Eye (tissue), 1 donor: ENCODE data around the gene WDR27.
"Not testable (repeated sequence)": the region's sequence is repeated elsewhere in the genome, so short reads cannot be mapped to it uniquely, and the experiment has no call there.

Source experiments
- DNase-seq: peaks from one replicate; pipeline ENCODE4 v3.0.0-alpha.2; 2015

The WDR27 gene

DNA sequence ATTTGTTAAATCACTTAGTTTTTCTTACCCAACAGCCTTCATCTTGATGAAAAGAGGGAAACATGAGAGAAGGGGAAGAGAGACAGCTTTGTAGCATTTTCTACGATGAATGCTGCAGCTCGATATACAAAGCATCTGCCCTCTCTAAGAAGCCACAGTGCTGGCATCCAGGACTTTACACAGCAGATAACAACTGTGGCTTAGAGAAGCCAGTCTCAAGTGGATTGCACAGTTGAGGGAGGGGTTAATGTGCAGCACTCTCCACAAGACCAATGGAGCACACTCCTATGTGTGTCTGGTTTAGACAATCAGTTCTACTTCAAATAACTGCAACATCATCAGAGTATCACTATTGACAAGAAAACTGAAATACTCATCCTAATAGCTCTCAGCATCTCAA is 5.9 kb upstream of the WDR27 start:
- no peak for DNase-seq

DNA sequence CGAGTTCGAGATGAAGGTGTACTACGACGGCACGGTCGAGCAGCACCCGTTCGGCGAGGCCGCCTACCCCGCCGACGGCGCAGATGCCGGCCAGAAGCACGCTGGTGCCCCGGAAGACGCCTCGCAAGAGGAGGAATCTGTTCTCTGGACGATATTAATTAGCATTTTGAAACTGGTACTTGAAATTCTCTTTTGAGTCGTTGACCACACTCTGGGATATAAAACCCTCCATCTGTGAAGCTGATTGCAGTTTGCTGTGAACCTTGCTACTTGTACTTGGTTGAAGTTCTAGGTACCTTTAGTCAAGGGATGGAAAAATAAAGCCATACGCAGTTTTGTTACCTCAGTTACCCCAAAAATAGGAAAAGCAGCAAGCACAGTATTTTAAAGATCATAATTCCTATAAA is 1.0 kb upstream of the WDR27 start:
- no peak for DNase-seq

DNA sequence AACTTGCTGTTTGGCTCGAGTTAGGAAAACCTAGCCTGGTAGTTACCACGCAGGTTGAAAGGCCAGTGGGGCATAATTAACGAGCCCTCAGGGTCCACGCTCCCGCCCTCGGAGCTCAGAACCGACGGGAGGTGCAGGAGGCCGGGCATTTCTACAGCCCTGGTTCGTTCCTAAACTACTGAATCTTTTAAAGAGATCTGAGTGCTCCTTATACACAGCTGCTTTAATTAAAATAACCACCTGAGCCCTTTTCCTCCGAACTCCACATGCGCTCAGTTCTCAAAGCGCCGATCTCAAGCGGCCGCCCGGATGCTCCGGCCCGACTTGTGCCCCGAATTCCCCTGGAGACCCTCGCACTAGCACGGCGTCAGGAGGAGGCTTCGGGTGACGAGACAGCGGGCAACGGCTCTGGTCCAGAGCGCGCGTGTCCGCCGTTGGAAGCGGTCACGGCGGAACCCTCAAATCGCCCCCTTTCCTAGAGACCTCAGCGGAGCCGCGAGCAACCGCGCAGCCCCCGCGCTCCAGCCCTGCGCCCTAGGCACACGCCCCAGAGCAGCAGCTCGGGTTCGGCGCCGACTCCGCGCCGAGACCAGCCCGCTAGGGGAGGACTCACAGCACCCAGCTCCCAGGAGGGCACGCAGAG is 397 bp downstream of the WDR27 start:
- DNase-seq: no peak

DNA sequence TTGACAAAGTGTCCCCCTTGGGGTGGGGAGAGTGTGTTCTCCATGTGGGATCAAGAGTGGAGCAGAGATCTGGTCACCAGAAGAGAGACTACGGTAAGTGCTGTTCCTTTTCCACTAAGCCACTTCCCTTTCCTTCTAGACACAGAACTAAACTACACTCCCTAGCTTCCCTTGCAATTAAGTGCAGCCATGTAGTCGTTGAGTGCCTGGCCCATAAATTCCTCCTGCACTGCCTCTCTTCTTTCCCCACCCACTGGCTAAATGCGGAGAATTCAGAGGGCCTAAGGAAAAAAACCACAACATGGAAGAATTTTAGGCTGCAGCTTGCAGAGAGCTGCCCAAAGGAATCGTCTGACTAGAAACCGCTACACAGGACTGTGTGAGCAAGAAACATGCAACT is 1.5 kb downstream of the WDR27 start:
- no peak for DNase-seq

DNA sequence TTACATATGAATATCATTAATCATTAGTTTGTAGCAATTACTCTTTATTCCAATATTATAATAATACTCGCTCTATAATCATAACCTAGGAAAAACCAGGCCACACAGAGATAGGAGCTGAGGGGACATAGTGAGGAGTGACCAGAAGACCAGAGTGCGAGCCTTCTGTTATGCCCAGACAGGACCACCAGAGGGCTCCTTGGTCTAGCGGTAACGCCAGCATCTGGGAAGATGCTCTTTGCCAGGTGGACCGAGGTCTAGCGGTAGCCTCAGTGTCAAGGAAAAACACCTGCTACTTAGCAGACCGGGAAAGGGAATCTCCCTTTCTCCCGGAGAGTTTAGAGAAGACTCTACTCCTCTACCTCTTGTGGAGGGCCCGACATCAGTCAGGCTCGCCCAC is 4.7 kb downstream of the WDR27 start:
- DNase-seq: not testable (repeated sequence)

DNA sequence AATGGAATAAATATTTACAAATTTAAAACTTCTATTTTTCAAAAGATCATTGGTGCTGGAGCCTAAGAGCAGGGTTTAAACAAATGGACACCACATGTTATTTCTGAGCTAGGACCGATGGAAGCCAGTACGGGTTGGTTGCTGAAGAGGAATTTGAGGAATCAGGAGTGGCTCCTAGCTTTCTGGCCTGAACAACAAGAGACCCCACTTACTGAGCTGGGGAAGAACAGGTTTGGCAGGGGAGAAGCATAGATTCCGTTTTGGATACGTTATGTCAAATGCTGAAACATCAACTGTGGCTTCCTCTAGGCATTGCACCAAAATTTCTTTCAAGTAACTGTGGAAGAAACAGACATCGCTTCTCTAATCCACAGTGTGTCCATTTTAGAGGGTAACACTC is 6.7 kb downstream of the WDR27 start:
- no peak for DNase-seq

DNA sequence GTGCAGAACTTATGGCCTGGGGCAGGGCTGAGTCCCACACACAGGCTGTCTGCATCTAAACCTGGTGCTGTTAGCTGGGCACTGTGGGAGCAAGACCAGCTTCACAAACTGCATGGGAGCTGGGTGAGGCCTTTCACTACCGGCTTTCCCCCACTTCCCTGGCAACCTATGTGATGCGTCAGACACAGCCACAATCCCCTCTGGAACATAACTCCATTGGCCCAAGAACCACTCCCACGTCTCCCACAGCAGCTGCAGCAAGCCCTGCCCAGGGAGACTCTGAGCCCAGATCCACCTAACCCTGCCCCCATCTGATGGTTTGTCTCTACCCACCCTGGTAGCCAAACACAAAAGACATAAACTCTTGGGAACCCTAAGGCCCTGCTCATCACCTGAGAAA is 9.3 kb downstream of the WDR27 start:
- DNase-seq: no peak

DNA sequence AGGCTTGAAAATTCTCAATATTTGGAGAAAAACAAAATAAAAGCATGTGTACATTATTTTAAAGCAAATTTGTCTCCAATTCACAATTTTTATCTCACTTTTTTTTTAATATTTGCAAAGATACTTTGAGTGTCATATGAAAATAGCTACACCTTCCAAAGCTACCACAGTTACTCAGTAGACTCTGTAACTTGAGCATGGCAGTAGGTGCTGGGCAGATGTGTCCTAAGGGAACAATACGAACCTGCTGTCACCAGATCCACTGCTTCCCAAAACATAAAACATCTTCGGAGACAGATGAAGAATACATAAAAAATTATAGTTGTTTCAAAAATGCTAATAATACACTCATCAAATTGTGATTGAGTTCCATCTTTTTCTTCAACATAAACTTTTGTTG is 10.6 kb downstream of the WDR27 start:
- no peak for DNase-seq

DNA sequence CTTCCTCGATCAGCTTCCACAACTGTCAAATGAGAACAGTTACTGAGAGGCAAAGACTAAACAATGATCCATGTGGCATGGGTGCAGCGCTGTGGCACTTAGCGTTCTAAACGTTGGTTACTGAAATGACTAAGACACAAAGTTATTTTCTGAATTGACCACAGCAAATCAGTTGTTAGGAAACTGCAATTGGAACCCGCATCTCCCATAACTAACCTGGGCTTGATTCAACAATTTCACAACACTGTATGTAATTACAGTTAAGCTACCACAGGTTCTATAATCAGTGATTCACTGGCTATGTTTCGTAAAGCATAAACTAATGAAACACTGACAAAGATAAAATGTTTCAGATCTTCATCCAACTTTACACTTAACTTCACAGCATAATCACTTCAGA is 12.5 kb downstream of the WDR27 start:
- no peak for DNase-seq

DNA sequence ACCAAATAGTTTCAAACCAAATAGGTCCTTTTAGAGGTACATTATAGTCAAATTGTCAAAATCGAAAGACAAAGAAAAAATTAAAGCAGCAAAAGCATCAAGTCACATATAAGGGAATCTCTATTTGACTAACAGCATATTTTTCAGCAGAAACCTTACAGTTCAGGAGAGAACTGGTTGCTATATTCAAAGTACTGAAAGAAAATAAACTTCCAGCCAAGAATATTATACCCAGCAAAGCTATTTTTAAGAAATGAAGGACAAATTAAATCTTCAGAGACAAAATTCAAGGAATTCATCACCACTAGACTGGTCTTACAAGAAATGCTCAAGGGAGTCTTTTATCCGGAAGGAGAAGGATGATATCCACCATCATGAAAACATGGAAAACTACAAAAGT is 16.0 kb downstream of the WDR27 start:
- peak; percentile 8 for DNase-seq

DNA sequence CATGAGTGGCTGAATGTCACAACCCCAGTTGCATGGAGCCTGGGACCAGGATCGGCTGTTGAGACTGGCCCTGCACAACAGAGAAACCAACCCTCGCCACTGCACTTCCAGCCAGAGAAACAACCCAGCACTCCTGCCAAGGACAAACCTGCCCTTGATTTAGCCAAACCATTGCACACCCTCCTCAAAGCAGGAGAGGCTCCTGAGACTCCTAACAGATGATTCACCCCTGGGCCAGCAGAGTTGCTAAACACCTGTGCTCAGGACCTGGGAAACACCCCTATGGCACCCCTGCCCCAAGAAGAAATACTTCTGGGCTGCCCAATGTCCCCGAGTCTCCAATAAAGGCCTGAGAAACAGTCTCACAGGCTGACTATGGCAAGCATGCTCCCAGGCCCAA is 17.8 kb downstream of the WDR27 start:
- no peak for DNase-seq

DNA sequence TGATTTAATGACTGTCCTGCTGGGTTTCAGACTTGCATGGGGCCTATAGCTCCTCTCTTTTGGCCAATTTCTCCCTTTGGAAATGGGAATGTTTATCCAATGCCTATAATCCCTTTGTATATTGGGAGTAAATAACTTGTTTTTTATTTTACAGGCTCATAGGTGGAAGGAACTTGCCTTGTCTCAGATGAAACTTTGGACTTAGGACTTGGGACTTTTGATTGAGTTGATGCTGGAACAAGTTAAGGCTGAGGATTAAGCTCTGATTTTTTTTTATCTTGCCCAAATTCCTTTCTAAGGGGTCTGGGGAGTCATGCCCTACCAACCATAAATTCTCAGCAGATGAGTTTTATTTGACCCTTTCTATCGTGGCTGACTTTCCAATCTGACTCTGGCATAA is 23.5 kb downstream of the WDR27 start:
- DNase-seq: no peak

DNA sequence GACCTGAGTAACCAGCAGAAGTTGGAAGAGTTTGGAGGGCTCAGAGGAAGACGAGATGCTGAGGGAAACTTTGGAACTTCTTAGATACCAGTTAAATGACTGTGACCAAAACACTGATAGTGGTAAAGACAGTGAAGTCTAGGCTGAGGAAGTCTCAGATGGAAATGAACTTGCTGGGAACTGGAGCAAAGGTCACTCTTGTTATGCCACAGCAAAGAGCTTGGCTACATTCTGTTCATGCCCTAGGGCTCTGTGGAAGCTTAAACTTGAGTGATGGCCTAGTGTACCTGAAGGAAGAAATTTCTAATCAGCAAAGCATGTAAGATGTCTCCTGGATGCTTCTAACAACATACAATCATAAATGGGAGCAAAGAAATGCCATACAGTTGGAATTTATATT is 24.7 kb downstream of the WDR27 start:
- DNase-seq: no peak

DNA sequence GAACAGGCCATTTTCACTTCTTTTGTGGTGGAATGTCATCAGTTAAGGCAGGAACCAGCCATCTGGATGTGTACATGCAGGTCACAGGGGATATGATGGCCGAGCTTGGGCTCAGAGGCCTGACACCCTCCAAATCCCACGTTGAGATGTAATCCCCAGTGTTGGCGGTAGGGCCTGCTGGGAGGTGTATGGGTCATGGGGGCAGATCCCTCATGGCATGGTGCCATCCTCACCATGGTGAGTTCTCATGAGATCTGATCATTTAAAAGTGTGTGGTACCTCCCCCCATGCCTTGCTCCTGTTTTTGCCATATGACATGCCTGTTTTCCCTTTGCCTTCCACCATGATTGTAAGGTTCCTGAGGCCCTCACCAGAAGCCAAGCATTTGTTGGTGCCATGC is 26.8 kb downstream of the WDR27 start:
- DNase-seq: no peak

DNA sequence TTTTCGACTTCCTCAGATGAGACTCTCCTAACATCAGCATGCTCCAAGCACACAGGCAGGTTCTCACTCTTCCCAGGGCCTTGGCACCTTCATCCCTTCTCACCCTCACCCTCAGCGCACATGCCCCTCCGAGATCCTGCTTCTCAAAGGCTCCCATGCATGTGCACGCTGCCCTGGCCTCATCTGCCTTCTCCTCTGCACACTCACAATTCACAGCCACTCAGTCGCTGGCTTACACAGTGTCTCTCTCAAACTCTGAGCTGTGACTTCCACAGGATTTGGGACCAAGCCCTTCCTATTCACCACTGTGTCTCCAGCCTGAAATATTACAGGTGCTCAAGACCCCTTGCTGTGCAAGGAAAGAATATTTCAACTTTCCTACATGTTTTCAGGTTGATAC is 30.3 kb downstream of the WDR27 start:
- DNase-seq: no peak

DNA sequence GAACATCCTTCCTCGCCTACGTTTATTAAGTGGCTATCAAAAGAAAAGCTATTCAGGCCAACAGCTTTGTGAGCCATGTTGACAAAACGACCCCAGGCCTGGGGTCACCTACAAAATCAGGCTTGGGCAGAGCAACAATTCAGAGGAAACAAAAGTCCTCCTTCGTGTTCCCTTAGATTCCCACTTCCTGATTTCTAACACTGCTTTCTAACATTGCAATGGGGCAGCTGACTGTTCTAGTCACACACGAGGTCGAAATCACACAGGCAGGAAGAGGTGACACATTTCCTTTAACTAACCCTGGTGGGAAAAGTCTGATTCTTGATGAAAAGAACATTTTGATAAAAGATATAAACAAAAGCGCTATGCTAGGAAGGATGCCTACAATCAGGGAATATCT is 31.9 kb downstream of the WDR27 start:
- DNase-seq: no peak

DNA sequence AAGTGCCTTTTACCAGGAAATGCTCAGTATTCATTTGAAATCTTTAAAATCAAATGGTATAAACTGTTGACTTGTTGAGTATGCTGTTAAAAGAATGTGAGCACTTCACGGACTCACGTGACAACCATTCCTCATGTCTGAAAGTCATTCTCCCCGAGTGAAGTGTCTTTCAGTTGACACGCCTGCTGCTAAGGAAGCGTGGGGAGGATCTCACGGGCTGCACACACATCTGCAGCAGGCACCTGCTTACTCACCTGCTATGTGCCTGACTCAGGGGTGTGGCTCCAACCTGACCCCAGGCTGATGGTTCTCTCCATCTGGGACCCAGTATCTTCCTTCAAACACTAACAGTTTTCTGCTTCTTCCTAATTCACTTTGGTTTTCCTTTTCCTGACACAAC is 32.7 kb downstream of the WDR27 start:
- no peak for DNase-seq

DNA sequence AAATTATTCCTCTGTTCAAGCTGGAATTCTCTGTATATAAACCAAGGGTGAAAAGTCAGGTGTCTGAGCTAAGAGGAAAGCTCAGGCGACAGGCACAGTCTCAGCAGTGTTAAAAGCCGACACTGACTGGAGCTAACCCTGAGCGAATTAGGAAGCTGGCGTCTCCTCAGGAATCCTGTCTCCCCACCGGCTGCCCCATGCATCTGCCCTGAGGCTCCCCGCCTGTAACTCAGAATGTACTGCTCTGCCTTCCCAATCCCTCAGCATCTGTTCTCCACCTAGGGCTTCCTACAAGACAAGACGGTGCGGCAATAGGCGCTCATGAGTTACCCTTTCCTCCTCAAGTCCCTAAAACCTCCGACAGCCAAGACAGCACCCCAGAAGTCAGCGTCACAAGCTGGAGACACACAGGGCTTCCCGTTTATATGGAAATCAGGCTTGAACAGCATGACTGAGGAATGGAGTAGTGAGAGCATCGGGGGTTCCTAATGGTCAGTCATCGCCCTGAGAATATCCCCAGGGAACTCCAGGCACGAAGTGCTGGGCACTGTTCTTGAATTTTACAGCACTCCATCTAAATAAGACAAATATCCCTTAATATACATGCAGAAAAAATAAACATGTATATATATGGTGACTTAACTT is 33.5 kb downstream of the WDR27 start:
- no peak for DNase-seq

DNA sequence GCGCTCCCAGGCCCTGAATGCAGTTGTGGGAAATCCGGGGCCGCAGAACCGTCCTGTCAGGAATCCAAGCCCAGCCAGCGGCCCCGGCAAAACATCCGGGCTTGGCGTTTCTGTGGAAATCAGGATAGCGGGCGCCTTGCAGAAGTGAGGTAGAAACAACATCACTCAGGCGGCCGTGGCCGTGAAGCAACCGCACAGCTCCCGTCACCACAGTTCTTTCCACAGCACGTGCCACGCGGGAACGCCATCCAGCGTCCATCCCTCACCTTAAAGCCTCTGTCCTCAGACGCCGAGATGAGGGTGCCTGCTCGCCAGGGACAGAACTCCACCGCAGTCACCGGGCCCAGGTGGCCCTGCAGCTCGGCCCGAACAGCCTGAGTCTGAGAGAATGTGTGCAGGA is 34.1 kb downstream of the WDR27 start:
- no peak for DNase-seq

DNA sequence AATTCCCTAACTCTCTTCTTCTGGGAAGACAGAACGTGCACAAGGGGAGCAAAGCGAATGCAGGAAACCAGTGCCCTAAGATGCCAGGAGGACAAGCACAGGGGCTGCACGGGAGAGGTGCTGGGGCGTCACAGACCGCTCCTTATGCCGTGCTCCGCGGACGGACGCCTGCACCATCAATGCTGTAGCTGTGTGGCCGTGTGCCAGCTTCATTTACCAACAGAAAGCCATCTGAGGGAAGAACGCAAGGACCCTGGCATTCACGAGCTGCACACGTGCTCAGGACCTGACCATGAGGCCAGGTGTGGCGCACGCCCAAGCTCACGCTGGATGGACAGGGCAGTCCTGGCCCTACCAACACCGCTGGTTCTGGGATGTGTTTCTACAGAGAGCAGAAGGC is 35.4 kb downstream of the WDR27 start:
- DNase-seq: no peak

DNA sequence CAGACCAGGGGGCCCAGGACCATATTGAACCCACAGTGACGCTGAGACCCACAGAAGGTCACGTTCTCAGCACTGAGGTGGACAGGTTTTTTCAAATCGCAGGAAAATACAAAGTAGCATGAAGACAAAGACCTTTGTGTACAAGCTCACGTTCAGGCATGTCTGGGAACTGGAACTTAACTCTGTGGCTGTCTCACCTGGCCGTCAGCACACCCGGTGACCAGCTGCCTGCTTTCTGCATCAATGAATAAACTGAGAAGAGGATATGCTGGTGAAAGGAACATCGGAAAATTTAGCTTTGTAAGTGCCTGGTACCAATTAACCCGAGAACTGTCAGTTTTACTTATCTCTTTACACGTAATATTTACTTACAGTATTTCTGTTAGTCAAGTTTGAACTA is 36.5 kb downstream of the WDR27 start:
- peak; percentile 30 for DNase-seq

DNA sequence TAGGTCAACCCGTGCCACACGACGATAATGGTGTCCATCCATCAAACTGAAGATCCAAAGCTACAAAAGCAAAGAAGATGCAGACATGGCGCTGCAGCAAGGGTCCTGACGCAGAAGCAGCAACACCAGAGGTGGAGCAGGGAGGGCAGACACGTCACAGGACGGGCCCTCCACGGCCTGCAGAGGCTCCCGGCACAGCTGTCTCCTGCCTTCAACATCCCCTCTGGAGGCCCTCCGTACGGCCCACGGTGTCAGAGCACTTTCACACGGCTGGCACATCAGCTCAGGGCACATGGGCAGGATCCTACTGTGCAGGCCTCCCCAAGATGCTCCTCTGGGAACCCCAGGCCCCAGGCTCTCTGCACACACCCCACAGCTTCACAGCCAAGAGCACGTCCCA is 37.6 kb downstream of the WDR27 start:
- DNase-seq: no peak

DNA sequence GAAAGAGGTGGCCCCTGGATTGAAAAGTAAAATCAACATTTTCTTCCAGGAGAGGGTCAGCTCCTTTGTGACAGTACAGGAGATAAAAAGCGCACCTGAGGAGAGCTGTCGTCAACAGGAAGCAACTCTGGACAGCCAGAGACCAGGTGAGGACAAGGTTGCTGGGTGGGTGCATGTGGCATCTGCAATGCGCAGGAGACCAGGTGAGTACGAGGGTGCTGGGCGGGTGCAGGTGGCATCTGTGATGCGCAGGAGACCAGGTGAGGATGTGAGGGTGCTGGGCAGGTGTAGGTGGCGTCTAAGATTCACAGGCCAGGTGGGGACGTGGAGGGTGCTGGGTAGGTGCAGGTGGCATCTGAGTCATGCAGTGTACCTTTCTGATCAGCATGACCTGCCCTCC is 38.4 kb downstream of the WDR27 start:
- DNase-seq: no peak

DNA sequence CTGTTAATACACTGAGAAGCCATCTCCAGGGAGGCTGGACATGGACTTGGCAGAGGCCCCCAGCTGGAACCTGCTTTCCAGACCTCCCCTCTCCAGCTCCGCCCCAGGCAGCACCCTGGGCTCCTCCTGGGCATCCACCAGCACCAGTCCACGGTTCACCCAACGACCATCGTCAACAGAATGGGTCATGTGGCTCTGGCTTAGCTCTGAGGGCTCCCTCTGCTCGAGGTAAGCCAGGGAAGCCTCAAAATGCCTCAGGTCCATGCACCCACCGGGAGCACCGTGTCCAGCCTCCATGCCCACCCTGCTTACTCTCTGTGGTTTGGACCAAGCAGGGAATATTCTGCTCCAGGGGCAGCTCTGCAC is 40.5 kb downstream of the WDR27 start:
- DNase-seq: no peak

DNA sequence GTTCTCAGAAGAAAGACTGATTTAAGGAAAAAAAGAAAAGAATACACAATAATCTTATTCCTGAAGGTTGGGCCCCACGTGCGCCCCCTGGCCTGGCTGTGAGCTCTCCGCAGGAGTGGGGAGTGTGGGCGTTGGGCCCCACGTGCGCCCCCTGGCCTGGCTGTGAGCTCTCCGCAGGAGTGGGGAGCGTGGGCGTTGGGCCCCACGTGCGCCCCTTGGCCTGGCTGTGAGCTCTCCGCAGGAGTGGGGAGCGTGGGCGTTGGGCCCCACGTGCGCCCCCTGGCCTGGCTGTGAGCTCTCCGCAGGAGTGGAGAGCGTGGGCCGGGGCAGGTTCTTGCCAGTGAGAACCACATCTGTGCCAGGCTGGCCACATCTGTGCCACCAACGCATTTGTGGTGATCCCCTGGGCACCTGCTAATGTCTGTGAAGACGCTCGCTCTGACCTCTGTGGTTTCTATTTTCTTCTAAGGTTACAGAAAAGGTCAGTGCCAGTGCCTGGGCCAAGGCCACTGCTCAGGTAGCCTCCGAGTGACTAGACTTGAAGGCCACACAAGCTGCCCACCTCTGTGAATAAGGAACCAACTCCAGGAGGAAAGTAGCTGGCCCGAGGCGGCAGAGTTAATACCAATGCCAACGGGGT is 41.0 kb downstream of the WDR27 start:
- DNase-seq: no peak
